Adrenal gland (tissue), 5 donors: ENCODE data around the gene SULT1B1.

Source experiments
- CTCF ChIP-seq, 6 experiments: fragments of 450-650 bp in 4 of 6; fragments of 200-600 bp in 2 of 6; sonication (generic) in 1 of 6; IDR thresholded peaks; 1 replicate in 5 of 6; 2 replicates in 1 of 6; pipeline versions ENCODE4 v1.5.1 to v1.8.0; 2016 to 2021; ENCODE audit warnings: antibody characterized with exemption in 6 of 6, mild to moderate bottlenecking in 2 of 6, moderate library complexity in 1 of 6
- POLR2A ChIP-seq, 2 donors: fragments of 450-650 bp; IDR thresholded peaks; one replicate each; pipeline ENCODE4 v1.6.1; 2017; ENCODE audit warnings: antibody characterized with exemption in 2 of 2, mild to moderate bottlenecking in 2 of 2, moderate library complexity in 1 of 2
- donor health status: DM: no; HTN: no; CAD: no.

DNA sequence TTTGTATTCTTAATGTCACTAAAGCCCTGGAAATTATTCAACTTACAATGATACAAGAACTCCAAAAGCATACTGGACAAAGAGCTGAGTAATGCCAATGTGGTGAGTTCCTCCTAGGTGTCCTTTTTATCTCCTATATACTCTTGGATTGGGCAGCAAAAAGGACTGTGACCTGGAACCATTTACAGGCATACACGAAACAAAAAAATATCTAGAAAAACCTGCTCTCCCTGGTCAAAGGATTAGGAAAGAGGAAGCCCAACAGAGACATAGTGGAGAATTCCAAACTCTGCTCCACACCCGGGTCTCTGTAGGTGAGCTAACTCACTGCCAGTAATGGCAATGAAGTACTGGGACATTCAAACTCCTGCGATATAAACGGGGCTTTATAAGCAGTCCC, 25.3 kb downstream of the SULT1B1 start:
- TF ChIP-seq CTCF (IDR thresholded peaks at IDR 0.05) (no peak), POLR2A (IDR thresholded peaks at IDR 0.05) (no peak)
